ENCODE measurements around the gene CAPNS1.
"Not testable (repeated sequence)": the region's sequence is repeated elsewhere in the genome, so short reads cannot be mapped to it uniquely, and the experiment has no call there.

Gene CAPNS1

GRCh38 chr19:36125557-36125956 is 14.3 kb upstream of the CAPNS1 start:
- Histone ChIP-seq H3K27ac (no peak overlapping the region), H3K27me3 (replicated peaks) (no peaks in the 10 kb centered on the region), H3K36me3 (replicated peaks) (peaks cover 37% of the 10 kb centered on the region), H3K4me3 (ENCODE audit: low read depth, low read length) (no peak overlapping the region)
- TF ChIP-seq, protein P1, sequence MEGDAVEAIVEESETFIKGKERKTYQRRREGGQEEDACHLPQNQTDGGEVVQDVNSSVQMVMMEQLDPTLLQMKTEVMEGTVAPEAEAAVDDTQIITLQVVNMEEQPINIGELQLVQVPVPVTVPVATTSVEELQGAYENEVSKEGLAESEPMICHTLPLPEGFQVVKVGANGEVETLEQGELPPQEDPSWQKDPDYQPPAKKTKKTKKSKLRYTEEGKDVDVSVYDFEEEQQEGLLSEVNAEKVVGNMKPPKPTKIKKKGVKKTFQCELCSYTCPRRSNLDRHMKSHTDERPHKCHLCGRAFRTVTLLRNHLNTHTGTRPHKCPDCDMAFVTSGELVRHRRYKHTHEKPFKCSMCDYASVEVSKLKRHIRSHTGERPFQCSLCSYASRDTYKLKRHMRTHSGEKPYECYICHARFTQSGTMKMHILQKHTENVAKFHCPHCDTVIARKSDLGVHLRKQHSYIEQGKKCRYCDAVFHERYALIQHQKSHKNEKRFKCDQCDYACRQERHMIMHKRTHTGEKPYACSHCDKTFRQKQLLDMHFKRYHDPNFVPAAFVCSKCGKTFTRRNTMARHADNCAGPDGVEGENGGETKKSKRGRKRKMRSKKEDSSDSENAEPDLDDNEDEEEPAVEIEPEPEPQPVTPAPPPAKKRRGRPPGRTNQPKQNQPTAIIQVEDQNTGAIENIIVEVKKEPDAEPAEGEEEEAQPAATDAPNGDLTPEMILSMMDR (IDR thresholded peaks at IDR 0.05; ENCODE audit: low read depth, low read length, missing control alignments) = no peak
- no peak for DNase-seq
- in situ Hi-C loops (cut with HindIII; ENCODE audit: low pct_ligation_motif_present, low sequenced_read_pairs) = no loop called here

GRCh38 chr19:36128392-36128736 is 11.5 kb upstream of the CAPNS1 start:
- in situ Hi-C loops (cut with HindIII; ENCODE audit: low pct_ligation_motif_present, low sequenced_read_pairs) = no loop called here
- TF ChIP-seq, protein P1 (IDR thresholded peaks at IDR 0.05; ENCODE audit: low read depth, low read length, missing control alignments) = no peak
- no peaks in the 10 kb centered on the region for H3K27me3 ChIP-seq (replicated peaks)
- no peak for DNase-seq
- H3K36me3 ChIP-seq (replicated peaks) = peaks cover 26% of the 10 kb centered on the region
- H3K4me3 ChIP-seq (ENCODE audit: low read depth, low read length) = peak overlapping the region; percentile 56
- H3K27ac ChIP-seq = peak overlapping the region; percentile 58

DNA sequence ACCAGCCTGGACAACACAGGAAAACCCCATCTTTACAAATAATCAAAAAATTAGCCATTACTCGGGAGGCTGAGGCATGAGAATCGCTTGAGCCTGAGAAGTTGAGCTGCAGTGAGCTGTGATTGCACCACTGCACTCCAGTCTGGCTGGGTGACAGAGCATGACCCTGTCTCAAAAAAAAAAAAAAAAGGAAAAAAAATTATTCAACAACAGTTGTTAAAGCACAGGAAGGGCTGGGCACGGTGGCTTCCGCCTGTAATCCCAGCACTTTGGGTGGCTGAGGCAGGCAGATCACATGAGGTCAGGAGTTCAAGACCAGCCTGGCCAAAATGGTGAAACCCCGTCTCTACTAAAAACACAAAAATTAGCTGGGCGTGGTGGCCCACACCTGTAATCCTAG is 8.6 kb upstream of the CAPNS1 start:
- H3K27ac ChIP-seq; H3K36me3 ChIP-seq (replicated peaks); DNase-seq; in situ Hi-C loops (cut with HindIII; ENCODE audit: low pct_ligation_motif_present, low sequenced_read_pairs); H3K4me3 ChIP-seq (ENCODE audit: low read depth, low read length); H3K27me3 ChIP-seq (replicated peaks): not testable (repeated sequence)

DNA sequence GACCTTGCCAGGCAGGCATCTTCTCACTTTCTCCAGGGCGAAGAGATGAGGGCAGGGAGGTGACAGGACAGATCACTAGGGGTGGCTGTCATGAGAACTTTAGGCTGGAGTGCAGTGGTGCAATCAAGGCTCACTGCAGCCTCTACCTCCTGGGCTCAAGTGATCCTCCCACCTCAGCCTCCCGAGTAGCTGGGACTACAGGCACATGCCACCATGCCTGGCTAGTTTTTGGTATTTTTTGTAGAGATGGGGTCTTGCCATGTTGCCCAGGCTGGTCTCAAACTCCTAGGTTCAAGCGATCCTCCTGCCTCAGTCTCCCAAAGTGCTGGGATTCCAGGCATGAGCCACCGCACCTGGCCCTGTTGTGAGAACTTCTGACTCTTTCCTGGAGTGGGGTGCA is 5.0 kb upstream of the CAPNS1 start:
- in situ Hi-C loops (cut with HindIII; ENCODE audit: low pct_ligation_motif_present, low sequenced_read_pairs); H3K27me3 ChIP-seq (replicated peaks); H3K27ac ChIP-seq; H3K36me3 ChIP-seq (replicated peaks); H3K4me3 ChIP-seq (ENCODE audit: low read depth, low read length); DNase-seq: not testable (repeated sequence)

GRCh38 chr19:36136964-36137686 is 2.7 kb upstream of the CAPNS1 start:
- TF ChIP-seq, protein P1 (IDR thresholded peaks at IDR 0.05; ENCODE audit: low read depth, low read length, missing control alignments) = no peak
- Histone ChIP-seq H3K36me3 (replicated peaks) (peaks cover 7% of the 10 kb centered on the region), H3K27ac (no peak overlapping the region), H3K4me3 (ENCODE audit: low read depth, low read length) (no peak overlapping the region), H3K27me3 (replicated peaks) (no peaks in the 10 kb centered on the region)
- in situ Hi-C loops (cut with HindIII; ENCODE audit: low pct_ligation_motif_present, low sequenced_read_pairs) = no loop called here
- DNase-seq = peak; percentile 39

GRCh38 chr19:36139120-36139472 is 770 bp upstream of the CAPNS1 start:
- peak overlapping the region; percentile 96 for H3K4me3 ChIP-seq (ENCODE audit: low read depth, low read length)
- in situ Hi-C loops (cut with HindIII; ENCODE audit: low pct_ligation_motif_present, low sequenced_read_pairs) = no loop called here
- peak overlapping the region; percentile 94 for H3K27ac ChIP-seq
- DNase-seq = no peak
- H3K27me3 ChIP-seq (replicated peaks) = no peaks in the 10 kb centered on the region
- TF ChIP-seq, protein P1 (IDR thresholded peaks at IDR 0.05; ENCODE audit: low read depth, low read length, missing control alignments) = no peak
- H3K36me3 ChIP-seq (replicated peaks) = peaks cover 18% of the 10 kb centered on the region

All from brain microvascular endothelial cell (primary cell).